NCI-H2196 treated with DMSO at 0.1 percent for 48 hours (cell line): Measurements from ENCODE around the gene PRCP.

Experiments used
- DNase-seq: peaks from one replicate; lab custom pipeline; 2025; ENCODE audit not compliant: unreplicated experiment; lab: John Stamatoyannopoulos, UW

PRCP gene

DNA sequence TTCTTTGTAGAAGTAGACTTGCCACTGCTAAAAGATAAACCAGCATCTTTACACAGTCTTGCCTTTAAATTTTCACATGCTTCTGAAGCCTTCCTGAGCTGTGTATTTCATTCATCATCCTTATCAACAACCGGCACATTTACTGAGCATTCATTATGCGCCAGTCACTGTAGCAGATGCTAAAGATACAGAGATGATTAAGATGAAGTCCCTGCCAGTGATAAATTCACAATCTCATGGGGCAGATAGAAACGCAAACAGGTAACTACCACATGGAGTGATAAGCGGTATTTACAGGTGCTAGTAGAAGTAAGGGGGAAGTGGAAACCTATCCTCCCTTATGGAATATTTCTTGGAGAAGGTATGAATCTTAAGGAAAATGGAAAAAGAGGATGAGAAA is 67.2 kb downstream of the PRCP start:
- DNase-seq: no peak

DNA sequence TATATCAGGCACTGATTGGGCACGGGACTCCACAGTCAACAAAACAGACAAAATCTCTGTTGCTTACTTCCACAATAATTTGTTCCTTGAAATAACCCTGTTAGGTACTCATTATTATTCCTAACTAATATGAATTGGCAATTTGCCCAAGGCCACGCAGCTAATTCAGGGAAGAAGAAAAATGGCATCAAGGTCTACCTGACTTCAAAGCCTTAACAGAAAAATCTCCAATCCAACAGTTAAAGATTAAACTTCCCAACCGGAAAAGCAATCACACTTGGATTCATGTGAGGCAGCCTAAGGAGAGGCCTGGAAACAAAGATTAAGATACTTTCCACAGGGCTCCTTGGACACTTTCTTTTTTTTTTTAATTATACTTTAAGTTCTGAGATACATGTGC is 68.9 kb downstream of the PRCP start:
- DNase-seq: no peak

DNA sequence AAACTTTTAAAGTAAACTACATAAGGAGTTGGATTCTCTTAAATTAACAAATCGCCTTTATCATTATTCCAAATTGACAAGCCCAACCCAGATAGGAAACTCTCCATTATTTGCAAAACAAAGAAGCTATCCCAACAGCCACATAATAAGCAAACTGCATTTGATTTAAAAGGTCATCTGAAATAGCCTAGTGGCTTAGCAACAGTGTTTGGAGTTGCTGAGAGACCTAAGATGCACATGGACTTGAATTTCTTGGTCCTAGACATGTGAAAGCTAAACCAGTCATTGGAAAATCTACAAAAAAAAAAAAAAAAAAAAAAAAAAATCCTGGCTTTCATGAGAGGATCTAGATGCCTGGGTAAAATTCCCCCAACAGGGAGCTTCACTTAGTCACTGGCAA is 69.5 kb downstream of the PRCP start:
- DNase-seq: no peak

DNA sequence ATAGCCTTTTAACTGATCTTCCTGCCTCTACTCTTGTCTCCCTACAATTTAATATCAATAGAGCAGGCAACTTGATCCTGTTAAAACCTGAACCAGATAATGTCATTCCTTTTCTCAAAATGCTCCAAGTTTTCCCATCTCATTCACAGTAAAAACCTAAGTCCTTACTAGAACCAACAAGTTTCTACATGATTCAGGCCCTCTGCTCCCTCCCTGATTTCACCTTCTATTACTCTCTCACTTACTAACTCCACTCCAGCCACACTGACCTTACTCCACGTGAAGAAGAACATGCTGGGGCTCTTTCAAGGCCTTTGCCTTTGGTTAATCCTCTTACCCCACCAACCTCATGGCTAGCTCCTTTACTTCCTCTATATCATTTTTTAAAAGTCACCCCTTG is 71.1 kb downstream of the PRCP start:
- no peak for DNase-seq

DNA sequence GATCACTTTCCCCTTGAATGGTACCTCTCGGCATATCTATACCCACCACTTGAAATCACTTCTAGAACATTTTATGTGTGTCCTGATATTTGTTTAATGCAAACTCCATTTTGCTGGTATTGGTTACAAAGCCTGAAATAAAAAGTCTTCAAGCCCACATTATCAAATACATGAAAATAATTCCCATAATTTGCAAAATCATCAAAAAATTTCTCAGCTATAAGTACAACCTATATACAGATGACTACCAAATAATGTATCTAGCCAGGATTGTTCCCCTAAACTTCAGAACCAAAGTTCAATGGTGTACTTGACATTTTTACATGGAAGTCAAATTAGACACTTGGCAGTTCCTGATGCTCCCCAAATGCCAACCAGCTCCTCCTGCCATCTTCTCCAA is 71.8 kb downstream of the PRCP start:
- DNase-seq: no peak

DNA sequence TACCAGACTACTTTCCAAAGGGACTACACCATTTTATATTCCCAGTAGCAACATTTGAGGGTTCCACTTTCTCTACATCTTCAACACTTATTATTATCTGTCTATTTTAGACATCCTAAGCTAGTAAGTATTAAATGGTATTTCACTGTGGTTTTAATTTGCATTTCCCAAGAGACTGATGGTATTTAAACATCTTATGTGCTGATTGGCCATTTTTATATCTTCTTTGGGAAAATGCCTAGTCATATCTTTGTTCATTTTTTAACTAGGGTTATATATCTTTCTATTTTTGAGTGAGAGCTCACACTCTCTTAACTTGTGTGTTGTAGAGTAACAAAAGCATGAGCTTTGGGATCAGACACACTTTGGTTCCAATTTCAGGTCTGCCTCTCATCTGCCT is 73.7 kb downstream of the PRCP start:
- DNase-seq: no peak

DNA sequence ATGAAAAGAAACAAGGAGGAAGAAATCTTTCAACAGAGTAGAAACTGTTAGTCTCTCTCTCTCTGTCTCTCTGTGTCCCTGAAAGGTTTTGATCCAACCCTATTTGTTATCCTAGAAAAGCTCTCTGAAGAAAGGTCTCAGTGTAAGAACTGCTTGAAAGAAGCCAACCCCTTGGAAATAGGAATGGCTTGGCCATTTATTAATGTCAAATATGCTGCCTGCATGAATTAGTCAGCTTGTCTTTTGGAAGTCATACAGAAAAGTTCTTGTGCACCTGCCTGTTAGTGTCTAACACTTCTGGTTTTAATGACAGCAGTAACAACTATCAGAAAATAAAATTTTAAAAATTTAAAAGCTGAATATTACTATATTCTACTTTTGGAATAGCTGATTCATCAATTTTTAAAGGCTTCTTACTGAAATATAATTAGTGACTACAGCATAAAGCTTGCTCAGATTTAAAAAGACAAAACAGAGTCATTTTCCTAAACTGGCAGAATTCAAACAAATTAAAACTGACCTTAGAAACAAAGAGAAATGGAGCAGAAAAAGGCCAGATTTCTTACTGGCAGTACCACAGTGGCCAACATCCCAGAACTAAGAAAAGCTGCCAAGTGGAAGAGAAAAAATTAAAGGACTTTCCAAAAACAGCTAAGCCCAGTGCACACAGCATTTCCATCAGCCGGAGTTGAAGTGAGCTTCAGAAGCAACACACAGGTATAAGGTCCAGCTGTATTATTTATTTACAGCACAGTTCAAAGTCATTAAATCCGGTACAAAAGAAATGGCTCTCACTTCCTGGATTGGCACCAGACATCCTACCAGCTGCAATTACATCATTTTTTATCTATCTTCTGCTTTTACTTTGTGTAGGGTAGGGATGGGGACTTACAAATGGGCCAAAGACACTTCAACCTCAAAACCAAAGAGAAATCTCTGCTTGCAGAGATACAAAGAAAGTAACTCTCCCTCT is 76.3 kb downstream of the PRCP start:
- DNase-seq: peak; percentile 46

DNA sequence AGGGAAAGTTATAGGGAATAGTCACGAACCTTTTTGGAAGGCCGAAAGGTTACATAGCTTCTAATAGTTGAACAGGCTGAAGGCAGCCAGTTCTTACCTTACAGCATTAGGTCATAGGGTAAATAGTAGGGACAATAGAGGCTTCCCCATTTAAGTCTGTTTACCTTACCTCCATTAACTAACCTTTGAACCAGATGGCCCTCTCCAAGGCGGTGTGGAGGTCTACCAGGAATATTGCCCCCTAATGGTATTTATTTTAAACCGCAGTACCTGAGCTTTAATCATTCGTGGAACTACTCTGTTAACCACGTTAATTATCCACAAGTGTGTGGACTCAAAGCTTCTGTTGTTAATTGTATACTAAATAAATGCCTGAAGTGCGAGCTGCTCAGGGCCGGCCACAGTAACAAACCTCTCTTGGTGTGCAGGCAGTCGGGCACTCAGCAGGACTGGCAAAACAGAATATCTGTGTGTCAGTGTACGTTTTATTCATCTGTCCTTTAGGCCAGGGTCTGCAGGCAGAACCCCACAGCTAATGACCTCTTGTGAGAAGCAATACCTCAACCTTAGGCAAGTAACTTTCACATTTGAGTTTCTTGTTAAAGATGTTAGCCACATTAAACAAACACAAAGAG is 81.7 kb downstream of the PRCP start:
- no peak for DNase-seq

DNA sequence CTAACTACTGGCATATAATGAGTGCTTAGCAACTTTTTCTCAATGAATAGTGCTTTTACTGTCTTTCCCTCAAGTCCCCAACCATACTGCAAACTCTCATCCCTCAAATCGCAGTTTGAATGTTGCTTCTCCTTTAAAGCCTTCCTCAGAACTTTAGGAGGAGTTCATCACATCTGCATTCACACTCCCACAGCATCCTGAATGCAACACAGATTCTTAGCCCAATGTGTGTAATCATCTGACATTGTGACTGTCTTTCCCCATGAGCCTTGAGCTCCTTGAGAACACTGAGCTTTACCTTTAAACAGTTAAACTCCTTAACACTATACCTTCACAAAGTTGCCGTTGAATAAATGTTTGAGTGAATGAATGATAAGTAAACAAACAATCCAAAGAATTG is 84.8 kb downstream of the PRCP start:
- DNase-seq: no peak

DNA sequence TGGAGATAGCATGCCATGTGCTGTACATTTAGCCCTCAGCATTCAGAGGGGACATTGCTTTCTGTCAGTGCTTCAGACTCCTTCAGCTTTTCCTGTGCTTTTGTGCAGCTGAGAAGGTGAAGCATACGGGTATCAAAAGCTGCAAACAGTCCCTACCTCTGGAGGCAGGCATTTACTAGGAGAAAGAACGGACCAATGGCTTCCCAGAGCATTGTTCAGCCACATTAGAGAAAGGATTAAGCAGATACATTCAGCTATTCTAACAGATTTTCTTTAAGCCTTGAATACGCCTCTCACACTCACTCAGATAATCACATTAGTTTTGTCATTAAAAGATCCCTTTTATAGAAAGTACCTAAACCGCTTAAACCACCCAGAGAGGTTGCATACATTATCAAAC is 85.9 kb downstream of the PRCP start:
- no peak for DNase-seq

DNA sequence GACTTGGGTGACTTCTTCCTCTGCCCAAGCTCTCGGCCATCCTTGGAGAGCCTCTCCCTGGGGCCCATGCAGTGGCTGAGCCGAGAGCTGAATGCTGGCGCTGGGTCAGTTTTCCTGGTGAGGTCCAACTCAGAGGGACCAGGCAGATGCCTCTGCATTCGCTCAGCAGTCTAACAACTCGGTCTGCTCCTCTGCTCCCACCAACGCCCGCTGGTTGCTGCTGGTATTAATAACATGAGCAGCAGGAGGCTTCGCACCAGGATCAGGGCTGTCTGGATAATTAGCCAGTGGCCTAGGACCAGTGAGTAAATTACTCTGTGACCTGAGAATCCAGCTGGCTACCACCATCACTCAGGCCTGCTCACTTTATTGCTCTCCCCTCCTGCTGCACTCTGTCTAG is 88.9 kb downstream of the PRCP start:
- DNase-seq: no peak

DNA sequence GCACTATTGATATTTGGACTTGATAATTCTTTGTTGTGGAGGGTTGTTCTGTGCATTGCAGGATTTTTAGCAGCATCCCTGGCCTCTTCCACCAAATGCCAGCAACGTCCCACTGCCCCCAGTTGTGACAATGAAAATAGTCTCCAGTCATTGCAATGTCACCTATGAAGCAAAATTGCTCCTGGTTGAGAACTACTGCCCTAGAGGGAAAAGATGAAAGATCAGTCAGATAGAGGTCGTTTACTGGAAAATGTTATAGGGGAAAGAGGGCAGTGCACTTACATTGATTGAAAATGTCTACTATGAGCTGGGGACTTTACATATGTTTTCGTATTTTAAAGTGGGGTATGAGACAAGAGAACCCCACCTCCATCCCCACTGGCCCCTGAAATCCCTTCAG is 89.5 kb downstream of the PRCP start:
- no peak for DNase-seq

DNA sequence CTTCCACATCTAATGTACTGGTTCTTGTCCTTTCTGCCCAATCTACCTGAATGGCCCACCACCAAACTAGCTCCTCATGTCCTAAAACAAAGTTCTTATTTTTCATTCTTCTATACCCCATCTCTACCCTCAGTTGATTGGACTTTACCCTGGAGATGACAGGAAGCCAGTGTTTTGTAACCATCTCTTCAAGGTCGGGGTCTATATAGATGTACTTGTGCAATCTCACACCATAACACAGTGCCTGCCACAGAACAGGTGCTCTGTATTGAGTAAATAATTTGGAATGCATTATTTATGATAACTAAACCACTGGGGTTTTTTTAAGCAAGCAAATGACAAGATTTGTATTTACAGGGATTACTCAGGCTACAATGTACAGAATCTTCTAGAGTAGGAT is 89.9 kb downstream of the PRCP start:
- no peak for DNase-seq

DNA sequence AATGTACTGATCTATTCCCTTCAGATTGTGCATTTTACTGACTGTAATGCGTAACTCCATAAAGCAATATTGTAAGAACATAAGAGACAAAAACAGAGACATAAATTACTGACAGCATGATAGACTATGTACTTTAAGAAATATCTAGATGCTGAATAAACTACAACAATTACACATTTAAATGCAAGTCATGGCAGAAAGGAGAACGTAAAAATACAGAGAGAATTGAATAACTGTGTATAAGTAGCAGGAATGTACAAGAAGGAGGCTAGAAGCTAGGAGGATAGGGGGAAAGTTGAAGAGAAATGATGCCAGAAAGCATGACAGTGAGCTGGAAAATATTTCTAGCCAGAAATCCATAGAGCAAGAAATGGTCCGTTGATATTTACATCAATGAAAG is 92.6 kb downstream of the PRCP start:
- DNase-seq: no peak

DNA sequence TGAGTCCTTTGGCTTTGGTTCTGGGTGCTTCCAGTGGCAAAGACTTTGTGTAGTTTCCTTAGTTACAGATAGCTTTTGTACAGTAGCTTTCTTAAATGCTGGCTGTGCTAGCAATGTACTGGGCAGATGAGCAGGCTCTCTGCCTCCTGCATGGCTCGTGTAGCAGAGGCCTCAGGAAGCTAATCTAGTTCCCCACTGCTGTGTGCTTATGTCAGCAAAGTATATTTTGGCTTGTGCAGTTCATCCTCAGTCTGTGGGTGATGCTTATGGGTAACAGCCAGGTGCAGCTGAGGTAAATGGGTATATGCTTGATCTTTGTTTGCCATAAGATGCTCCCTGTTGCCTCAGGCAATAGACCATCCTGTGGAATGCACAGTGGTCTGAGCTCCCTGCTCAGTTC is 97.5 kb downstream of the PRCP start:
- no peak for DNase-seq

DNA sequence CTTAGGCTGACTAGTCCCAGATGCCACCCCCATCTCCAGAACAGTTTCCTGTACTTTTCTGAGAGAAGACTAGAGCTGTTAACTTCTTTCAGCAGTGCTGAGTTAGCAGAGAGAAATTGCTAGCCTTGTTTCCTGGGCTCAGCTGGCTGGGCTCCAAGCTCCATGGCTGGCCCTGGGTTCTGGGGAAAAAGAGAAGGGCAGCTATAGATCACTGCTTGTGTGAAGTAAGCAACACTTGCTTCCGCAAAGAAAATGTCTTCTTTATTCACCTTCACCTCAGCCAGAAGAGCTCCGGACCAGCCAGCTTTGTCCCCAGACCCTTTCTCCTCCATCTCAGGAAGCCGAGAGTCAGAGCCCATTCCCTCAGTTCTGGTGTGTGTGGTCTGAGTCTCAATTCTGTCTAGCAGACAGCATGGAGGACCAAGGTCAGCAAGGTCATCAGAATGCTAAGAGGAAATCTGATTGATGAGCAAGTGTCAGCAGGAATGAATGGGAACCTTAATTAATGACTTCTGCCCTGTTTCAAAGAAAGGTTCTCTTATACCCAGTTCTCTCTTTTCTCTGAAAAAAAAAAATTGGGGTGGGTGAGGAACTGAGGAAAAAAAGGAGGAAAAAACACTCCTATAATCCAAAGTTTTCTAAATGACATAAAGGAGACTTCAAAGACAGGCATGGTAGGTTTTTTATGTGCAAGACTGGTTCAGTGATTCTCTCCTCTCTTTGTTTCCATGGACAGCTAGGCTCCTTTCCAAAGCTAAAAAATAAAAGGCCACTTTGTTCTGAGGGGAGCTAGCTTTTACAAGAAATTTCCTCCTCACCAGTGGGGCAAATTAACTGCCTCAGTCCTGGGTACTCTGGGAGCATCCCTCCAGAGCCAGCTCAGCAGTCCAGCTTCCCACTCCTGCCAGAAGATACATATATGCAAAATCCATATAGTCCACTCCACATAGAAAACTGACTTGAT is 103.0 kb downstream of the PRCP start:
- no peak for DNase-seq

DNA sequence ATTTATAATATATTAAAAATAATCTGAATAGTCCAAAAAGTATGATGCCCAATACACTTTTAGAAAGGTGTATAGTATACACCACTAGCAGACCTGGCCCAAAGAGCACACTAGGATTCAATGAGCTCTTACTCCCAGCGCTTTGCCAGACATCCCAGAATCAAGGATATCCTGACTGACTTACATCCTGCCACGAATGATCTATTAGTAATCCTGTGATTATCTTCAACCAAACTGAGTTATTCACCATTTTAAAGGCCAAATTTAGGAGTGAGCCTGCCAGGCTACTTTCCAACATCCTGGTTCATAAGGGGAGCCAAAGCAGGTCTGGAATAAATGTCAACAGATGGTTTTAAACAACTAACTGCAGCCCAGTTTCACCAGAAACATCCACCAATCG is 105.7 kb downstream of the PRCP start:
- no peak for DNase-seq

DNA sequence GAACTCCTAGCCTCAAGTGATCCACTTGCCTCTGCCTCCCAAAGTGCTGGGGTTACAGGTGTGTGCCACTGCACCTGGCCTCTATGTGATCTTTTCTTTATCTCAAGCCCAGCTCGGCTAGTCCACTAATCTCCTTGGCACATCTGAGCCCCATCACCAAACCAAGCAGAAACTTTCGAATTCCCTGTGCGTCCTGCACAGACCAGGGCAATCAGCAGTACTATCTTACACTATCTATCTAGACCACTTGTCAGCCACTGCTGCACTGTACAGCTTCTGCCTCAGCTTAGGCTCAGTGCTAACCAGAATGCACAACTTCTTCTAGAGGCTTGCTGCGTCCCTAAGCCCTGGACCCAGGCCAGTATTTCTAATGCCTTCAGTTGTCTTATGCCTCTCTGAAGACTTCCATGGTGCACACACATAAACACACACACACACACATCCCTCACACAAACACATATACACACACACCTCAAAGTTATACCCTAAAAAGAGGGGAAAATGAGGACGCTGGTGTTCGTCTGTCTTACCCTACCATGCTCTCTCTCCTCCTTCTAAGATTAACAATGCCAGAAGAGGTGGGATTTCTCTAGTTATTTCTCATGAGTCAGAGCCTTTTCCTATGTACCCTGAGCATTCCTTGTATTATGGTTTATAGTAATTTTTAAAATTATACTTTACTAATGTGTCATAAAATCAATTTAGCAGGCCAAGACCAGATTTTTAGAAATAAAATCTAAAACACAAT is 107.2 kb downstream of the PRCP start:
- no peak for DNase-seq

DNA sequence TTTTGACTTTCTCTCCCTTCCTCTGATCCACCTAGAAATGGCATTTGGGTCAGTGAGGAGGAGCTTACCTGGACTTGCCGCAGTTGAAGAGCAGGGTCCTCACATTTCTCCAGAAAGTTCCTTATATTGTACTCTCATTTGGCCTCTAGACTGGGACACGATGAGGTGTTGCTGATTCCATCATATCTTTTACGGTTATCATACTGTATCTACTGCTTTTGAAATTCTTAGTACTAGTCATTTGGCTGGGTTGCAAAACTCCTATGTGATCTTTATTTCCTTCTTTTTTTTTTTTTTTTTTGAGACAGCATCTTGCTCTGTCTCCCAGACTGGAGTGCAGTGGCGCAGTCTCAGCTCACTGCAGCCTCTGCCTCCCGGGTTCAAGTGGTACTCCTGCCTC is 107.9 kb downstream of the PRCP start:
- no peak for DNase-seq

DNA sequence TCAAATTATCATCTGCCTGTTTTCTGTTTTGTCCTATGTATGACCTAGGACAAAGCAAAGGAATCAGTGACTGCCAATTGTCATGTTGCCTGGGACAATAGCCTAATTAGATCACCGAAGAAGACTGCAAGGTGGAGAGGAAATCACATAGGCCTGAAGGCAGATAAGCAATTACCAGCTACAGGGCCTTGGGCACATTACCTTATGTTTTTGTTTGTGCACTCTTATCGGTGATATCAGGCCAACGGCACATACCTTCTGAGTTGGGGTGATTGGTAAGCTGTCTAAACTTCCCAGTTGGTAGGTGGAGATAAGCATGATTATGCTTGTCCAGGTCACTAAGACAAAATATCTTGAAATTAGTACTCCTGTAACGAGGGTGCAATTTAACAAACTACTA is 108.5 kb downstream of the PRCP start:
- DNase-seq: no peak
